Fibroblast of pulmonary artery (primary cell): Measurements from ENCODE around the gene TSFM.

Source experiments
- DNase-seq: peaks from one replicate; pipeline ENCODE4 v3.0.0-alpha.2; 2010; ENCODE audit warnings: low read depth
- H3K4me3 ChIP-seq: replicated peaks from 2 replicates; pipeline ENCODE4 v1.5.1; 2011; ENCODE audit warnings: low read depth, mild to moderate bottlenecking, control low read depth, low read length, moderate library complexity
- CTCF ChIP-seq: IDR thresholded peaks from 2 replicates; pipeline ENCODE4 v1.5.1; 2011; ENCODE audit warnings: mild to moderate bottlenecking, control low read depth, low read length, inconsistent platforms; ENCODE audit errors: missing control alignments

Gene TSFM

GRCh38 chr12:57830393-57830792 lies 47.8 kb downstream of the TSFM start:
- no peak for TF ChIP-seq CTCF
- no peak for DNase-seq
- H3K4me3 ChIP-seq, result no peak overlapping the region

- no peak for TF ChIP-seq CTCF
- no peak overlapping the region for H3K4me3 ChIP-seq
- DNase-seq, result no peak
These were observed 50.4 kb downstream of the TSFM start for GRCh38 chr12:57832966-57833365.

- no peak for TF ChIP-seq CTCF
- no peak overlapping the region for H3K4me3 ChIP-seq
- no peak for DNase-seq
These were observed 51.1 kb downstream of the TSFM start for GRCh38 chr12:57833672-57834071.

- no peak for DNase-seq
- no peak overlapping the region for H3K4me3 ChIP-seq
- TF ChIP-seq CTCF, result no peak
These were observed 51.7 kb downstream of the TSFM start for GRCh38 chr12:57834086-57834876.

- DNase-seq, result no peak
- peak overlapping the region; percentile 35 for H3K4me3 ChIP-seq
- TF ChIP-seq CTCF, result no peak
These were observed 53.0 kb downstream of the TSFM start for GRCh38 chr12:57835366-57836288.

GRCh38 chr12:57836442-57837375 lies 54.1 kb downstream of the TSFM start:
- no peak for TF ChIP-seq CTCF
- DNase-seq, result peak; percentile 94
- peak overlapping the region; percentile 35 for H3K4me3 ChIP-seq
